PC-3 (cell line): ENCODE results near the gene GAB1. TPM values are rescaled to one million over a fixed set of nuclear protein-coding genes. Genes with fewer than 3 reads are reported as not detected.

Experiments used
- ATAC-seq: fragments of 200-7000 bp; cut with Tn5 transposase; 2 replicates; pipeline ENCODE4 v1.9.1; 2020; ENCODE audit warnings: mild to moderate bottlenecking, moderate library complexity
- Bru-seq: library from RNA; stranded (reverse); fragments of 400-500 nt; gene quantifications from one replicate; lab custom pipeline; 2021; lab: Mats Ljungman, UMichigan
- BruChase-seq, 2 experiments: library from RNA; stranded (reverse); fragments of 400-500 nt; gene quantifications; one replicate each; lab custom pipeline; 2021; lab: Mats Ljungman, UMichigan
- BruUV-seq: library from RNA; stranded (reverse); fragments of 400-500 nt; replicated peaks from 2 replicates; lab custom pipeline; 2021; lab: Mats Ljungman, UMichigan
- CTCF ChIA-PET: fragments of 300-600 bp; sonication (Branson Sonifier 250); formaldehyde crosslinking; loops from one replicate; lab custom pipeline; 2022; ENCODE audit warnings: antibody characterized with exemption; lab: Charles Lee
- POLR2A ChIA-PET: fragments of 300-600 bp; sonication (Branson Sonifier 250); formaldehyde crosslinking; loops from one replicate; lab custom pipeline; 2022; ENCODE audit warnings: antibody characterized with exemption; ENCODE audit not compliant: unreplicated experiment; lab: Charles Lee
- DNase-seq: peaks from one replicate; pipeline ENCODE4 v3.0.0-alpha.2; 2015
- H2AFZ ChIP-seq: fragments of 300-600 bp; sonication (generic); 2 replicates; pipeline ENCODE4 v1.6.0; 2016; ENCODE audit warnings: antibody characterized with exemption, low read length
- H3F3A ChIP-seq: fragments of 300-600 bp; sonication (generic); one replicate; pipeline ENCODE4 v1.6.0; 2017; ENCODE audit warnings: antibody characterized with exemption, low read length, control low read depth, mild to moderate bottlenecking; ENCODE audit not compliant: unreplicated experiment
- H3K27ac ChIP-seq: fragments of 300-600 bp; sonication (generic); 2 replicates; pipeline ENCODE4 v1.5.1; 2016; ENCODE audit warnings: mild to moderate bottlenecking, low read length
- H3K27me3 ChIP-seq: fragments of 300-600 bp; sonication (generic); 2 replicates; pipeline ENCODE4 v1.6.1; 2016; ENCODE audit warnings: low read length, mixed read lengths
- H3K36me3 ChIP-seq: fragments of 300-600 bp; sonication (generic); 2 replicates; pipeline ENCODE4 v1.6.1; 2016; ENCODE audit warnings: low read depth, mixed run types, low read length, mixed read lengths
- H3K4me1 ChIP-seq: fragments of 300-600 bp; sonication (generic); 2 replicates; pipeline ENCODE4 v1.5.1; 2016; ENCODE audit warnings: low read length; ENCODE audit not compliant: insufficient read depth
- H3K4me2 ChIP-seq: fragments of 300-600 bp; sonication (generic); 2 replicates; pipeline ENCODE4 v1.6.0; 2016; ENCODE audit warnings: low read length
- H3K4me3 ChIP-seq: fragments of 300-600 bp; sonication (generic); 2 replicates; pipeline ENCODE4 v1.5.1; 2016; ENCODE audit warnings: mild to moderate bottlenecking, low read length, mixed read lengths
- H3K79me2 ChIP-seq: fragments of 300-600 bp; sonication (generic); 2 replicates; pipeline ENCODE4 v1.6.1; 2017; ENCODE audit warnings: low read length, mixed read lengths
- H3K9ac ChIP-seq: fragments of 300-600 bp; sonication (generic); 2 replicates; pipeline ENCODE4 v1.6.0; 2016; ENCODE audit warnings: mild to moderate bottlenecking, low read length
- H3K9me2 ChIP-seq: fragments of 300-600 bp; sonication (generic); replicated peaks from 2 replicates; pipeline ENCODE4 v1.6.1; 2016; ENCODE audit warnings: mixed run types, low read length, mixed read lengths
- H3K9me3 ChIP-seq: fragments of 300-600 bp; sonication (generic); 2 replicates; pipeline ENCODE4 v1.6.1; 2016; ENCODE audit warnings: low read length, mixed read lengths
- H4K20me1 ChIP-seq: fragments of 300-600 bp; sonication (generic); 2 replicates; pipeline ENCODE4 v1.6.1; 2016; ENCODE audit warnings: low read length, mixed read lengths
- EZH2 ChIP-seq: fragments of 300-600 bp; sonication (generic); IDR thresholded peaks from one replicate; pipeline ENCODE4 v1.6.1; 2017; ENCODE audit warnings: antibody characterized with exemption, mild to moderate bottlenecking, low read length; ENCODE audit not compliant: unreplicated experiment
- EZH2phosphoT487 ChIP-seq: fragments of 300-600 bp; sonication (generic); IDR thresholded peaks from 2 replicates; pipeline ENCODE4 v1.6.1; 2018; ENCODE audit warnings: mild to moderate bottlenecking, antibody characterized with exemption, low read length, borderline replicate concordance
- intact Hi-C: fragments of 100-400 bp; cut with micrococcal nuclease; formaldehyde crosslinking; loops from 2 replicates; pipeline ENCODE4 v1.9.0; 2023
- long read RNA-seq: library from polyadenylated mRNA; unstranded; transcript quantifications from one replicate; pipeline ENCODE4 v2.0.0, GENCODE V29; 2021; ENCODE audit not compliant: unreplicated experiment
- total RNA-seq: library from RNA; depleted of rRNA; stranded (reverse); fragments of >200 nt; gene quantifications from 2 replicates; pipeline ENCODE4 v1.2.3, GENCODE V29; 2014; rRNA removed
- TF ChIP-seq, protein P1 (sequence below): fragments of 300-600 bp; sonication (generic); conservative IDR thresholded peaks from 2 replicates; pipeline ENCODE4 v1.5.1; 2017; ENCODE audit warnings: antibody characterized with exemption, low read depth, mild to moderate bottlenecking, low read length

The GAB1 gene
- 3.3 and 4.9 TPM in 2 replicates for total RNA-seq
- percentile 84 among the genes with signal in this experiment for Bru-seq, nascent RNA
- BruChase-seq, experiment 1, labeled RNA remaining after a 6-hour chase, result percentile 69 among the genes with signal in this experiment
- BruChase-seq, experiment 2, labeled RNA remaining after a 2-hour chase, result percentile 77 among the genes with signal in this experiment
- long read RNA-seq, full-length matches to known transcripts, result 3 of 7 reads
- long read RNA-seq, partial matches to known transcripts, result 0 of 7 reads
- long read RNA-seq, other reads (novel, unspliced or antisense), result 4 of 7 reads

DNA sequence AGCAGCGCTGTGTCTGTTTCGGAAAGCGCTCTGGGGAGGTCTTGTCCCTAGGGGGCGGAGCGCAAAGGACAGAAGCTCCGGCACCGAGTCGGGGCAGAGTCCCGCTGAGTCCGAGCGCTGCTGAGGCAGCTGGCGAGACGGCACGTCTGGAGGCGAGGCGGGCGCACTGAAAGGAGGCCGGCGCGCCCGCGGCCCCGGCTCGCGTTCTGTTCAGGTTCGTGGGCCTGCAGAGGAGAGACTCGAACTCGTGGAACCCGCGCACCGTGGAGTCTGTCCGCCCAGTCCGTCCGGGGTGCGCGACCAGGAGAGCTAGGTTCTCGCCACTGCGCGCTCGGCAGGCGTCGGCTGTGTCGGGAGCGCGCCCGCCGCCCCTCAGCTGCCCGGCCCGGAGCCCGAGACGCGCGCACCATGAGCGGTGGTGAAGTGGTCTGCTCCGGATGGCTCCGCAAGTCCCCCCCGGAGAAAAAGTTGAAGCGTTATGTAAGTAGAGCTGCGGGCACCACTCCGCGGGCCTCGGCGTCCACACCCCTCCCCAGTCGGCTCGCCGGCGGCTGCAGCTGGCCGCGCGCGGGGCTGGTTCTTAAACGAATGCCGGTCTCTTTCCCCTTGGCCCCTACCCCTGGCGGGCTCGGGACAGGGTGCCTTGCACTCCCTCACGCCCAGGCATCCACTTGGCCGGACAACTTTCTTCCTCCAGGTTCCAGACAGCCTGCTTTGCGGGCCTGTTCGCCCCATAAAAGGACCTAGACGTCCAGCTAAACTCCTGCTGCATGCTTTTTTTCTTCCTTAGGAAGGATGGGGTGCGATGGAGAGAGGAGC, at the start of gene GAB1:
TSS of gene GAB1 (plus strand) at position 96 of the 819 bp plus-strand sequence. CDS start at position 409, 313 bp downstream.
- DNase-seq, result peak; percentile 76

GRCh38 chr4:143287572-143287923, 49.1 kb upstream of the GAB1 start:
- Histone ChIP-seq H3K4me2 (no peak overlapping the region), H3K4me3 (no peak overlapping the region), H2AFZ (peak overlapping the region; percentile 21; the same call in 1 of the 2 replicates), H3K4me1 (no peaks in the 10 kb centered on the region), H3K27me3 (no peaks in the 10 kb centered on the region), H3K36me3 (no peaks in the 10 kb centered on the region), H3K79me2 (no peaks in the 10 kb centered on the region), H3K9ac (no peak overlapping the region), H3K9me3 (no peaks in the 10 kb centered on the region), H3K27ac (no peak overlapping the region), H3F3A (no peaks in the 10 kb centered on the region), H3K9me2 (no peaks in the 10 kb centered on the region), H4K20me1 (no peaks in the 10 kb centered on the region)
- ATAC-seq (no peak), DNase-seq (no peak)
- TF ChIP-seq, protein P1, sequence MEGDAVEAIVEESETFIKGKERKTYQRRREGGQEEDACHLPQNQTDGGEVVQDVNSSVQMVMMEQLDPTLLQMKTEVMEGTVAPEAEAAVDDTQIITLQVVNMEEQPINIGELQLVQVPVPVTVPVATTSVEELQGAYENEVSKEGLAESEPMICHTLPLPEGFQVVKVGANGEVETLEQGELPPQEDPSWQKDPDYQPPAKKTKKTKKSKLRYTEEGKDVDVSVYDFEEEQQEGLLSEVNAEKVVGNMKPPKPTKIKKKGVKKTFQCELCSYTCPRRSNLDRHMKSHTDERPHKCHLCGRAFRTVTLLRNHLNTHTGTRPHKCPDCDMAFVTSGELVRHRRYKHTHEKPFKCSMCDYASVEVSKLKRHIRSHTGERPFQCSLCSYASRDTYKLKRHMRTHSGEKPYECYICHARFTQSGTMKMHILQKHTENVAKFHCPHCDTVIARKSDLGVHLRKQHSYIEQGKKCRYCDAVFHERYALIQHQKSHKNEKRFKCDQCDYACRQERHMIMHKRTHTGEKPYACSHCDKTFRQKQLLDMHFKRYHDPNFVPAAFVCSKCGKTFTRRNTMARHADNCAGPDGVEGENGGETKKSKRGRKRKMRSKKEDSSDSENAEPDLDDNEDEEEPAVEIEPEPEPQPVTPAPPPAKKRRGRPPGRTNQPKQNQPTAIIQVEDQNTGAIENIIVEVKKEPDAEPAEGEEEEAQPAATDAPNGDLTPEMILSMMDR, result no peak
- no peak for TF ChIP-seq EZH2phosphoT487
- no peak for TF ChIP-seq EZH2
- ChIA-PET POLR2A (no interaction called here), CTCF (no interaction called here)
- intact Hi-C loops, result no loop called here
- BruUV-seq, result no TSS peak

More for the DNA sequence above, at the start of gene GAB1:
- Histone ChIP-seq H3K9ac (peak within 1 kb of the TSS; percentile 62), H2AFZ (peak within 1 kb of the TSS; percentile 96), H3K27me3 (no peaks in the 10 kb centered on the region), H3K4me3 (peak within 1 kb of the TSS; percentile 73), H3K36me3 (no peaks in the 10 kb centered on the region), H3K79me2 (peaks cover 8% of the 10 kb centered on the region), H4K20me1 (no peaks in the 10 kb centered on the region), H3K9me3 (no peaks in the 10 kb centered on the region), H3K4me2 (peak within 1 kb of the TSS; percentile 92), H3K9me2 (no peaks in the 10 kb centered on the region), H3F3A (no peaks in the 10 kb centered on the region), H3K4me1 (peaks cover 14% of the 10 kb centered on the region), H3K27ac (peak within 1 kb of the TSS; percentile 50)
- TF ChIP-seq EZH2, result no peak
- no peak for TF ChIP-seq EZH2phosphoT487
- TF ChIP-seq, protein P1, result 0 out of 2 replicates have a peak, but pooled peaks have one; percentile 18
- intact Hi-C loops, result loop anchor here (2.0 to 5.0 kb wide), 6 partner anchors 16 to 150 kb away; no protein-coding TSS in a partner anchor
- ATAC-seq, result peak; percentile 63
- no TSS peak for BruUV-seq
- ChIA-PET CTCF (interaction anchor here (0.7 to 1.1 kb wide), 2 partner anchors 130 to 145 kb away, joined by 3 to 6 read pairs; no protein-coding TSS in a partner anchor), POLR2A (interaction anchor here (0.5 to 0.9 kb wide), 4 partner anchors 15 to 927 kb away, joined by 3 to 6 read pairs (median 4); no protein-coding TSS in a partner anchor)
